Measurements from ENCODE around the gene NOC4L. TPM values are rescaled to one million over a fixed set of nuclear protein-coding genes. Genes with fewer than 3 reads are reported as not detected.

Gene NOC4L
- total RNA-seq, 1 experiment from 2014 or later: 36.5 TPM

- Mint-ChIP-seq H3K9me3 (no peaks in the 10 kb centered on the region), H3K27ac (no peak overlapping the region), H3K36me3 (ENCODE audit: insufficient read depth in 1 of 3, low read depth in 3 of 3) (peaks cover 6 to 8% (median 7%) of the 10 kb centered on the region in 3 experiments), H3K4me1 (no peaks in the 10 kb centered on the region), H3K4me3 (no peak overlapping the region), H3K27me3 (ENCODE audit: low read depth) (peaks cover 5% of the 10 kb centered on the region)
- no CpG with 5 or more reads among the region's 20 CpGs for WGBS (ENCODE audit: extremely low coverage, insufficient read length, low lambda C conversion rate)
- no peak overlapping the region for H4K5ac ChIP-seq (ENCODE audit: insufficient read length, low read depth, low read length)
- no peak for DNase-seq
- H2BK15ac ChIP-seq (ENCODE audit: low read depth, low read length): no peak overlapping the region
- H3K79me1 ChIP-seq (ENCODE audit: insufficient read depth, low read depth, low read length, poor library complexity, severe bottlenecking): no peaks in the 10 kb centered on the region
- H2BK20ac ChIP-seq (ENCODE audit: low read depth, low read length, poor library complexity, severe bottlenecking): no peak overlapping the region
- no peak overlapping the region for H2BK12ac ChIP-seq (ENCODE audit: insufficient read length, low read depth, low read length)
- no peaks in the 10 kb centered on the region for H3K23me2 ChIP-seq (ENCODE audit: insufficient read length, low read depth, low read length, poor library complexity, severe bottlenecking)
- H3K79me2 ChIP-seq (ENCODE audit: insufficient read depth, low read length): no peaks in the 10 kb centered on the region
- H3K9ac ChIP-seq (ENCODE audit: extremely low read depth, insufficient read length, low read length): no peak overlapping the region
- H3K4me1 ChIP-seq (ENCODE audit: insufficient read depth, low read length): no peaks in the 10 kb centered on the region
- H3K18ac ChIP-seq (ENCODE audit: insufficient read length, low read depth, low read length): no peak overlapping the region
- no peak overlapping the region for H2AK5ac ChIP-seq (ENCODE audit: insufficient read length, low read length)
- H3K4ac ChIP-seq (ENCODE audit: low read depth, low read length): no peak overlapping the region
- no peak overlapping the region for H2AFZ ChIP-seq (ENCODE audit: low read length)
- H3K27me3 ChIP-seq (ENCODE audit: insufficient read depth, low read length): no peaks in the 10 kb centered on the region
- H3K23ac ChIP-seq (ENCODE audit: insufficient read length, low read depth, low read length): no peak overlapping the region
- no peak overlapping the region for H4K8ac ChIP-seq (replicated peaks; ENCODE audit: insufficient read length, low read depth, low read length)
- H4K20me1 ChIP-seq (ENCODE audit: control insufficient read depth, insufficient read depth, insufficient read length): no peaks in the 10 kb centered on the region
- peaks cover 18% of the 10 kb centered on the region for H3K9me3 ChIP-seq (ENCODE audit: control insufficient read depth, low read depth, low read length)
- H3K27ac ChIP-seq (ENCODE audit: insufficient read length, low read depth, low read length): no peak overlapping the region
- no peak overlapping the region for H3K4me2 ChIP-seq (ENCODE audit: insufficient read depth, insufficient read length, low read length)
- no peak overlapping the region for H3K56ac ChIP-seq (ENCODE audit: insufficient read length, low read depth, low read length)
- H4K91ac ChIP-seq (ENCODE audit: insufficient read length, low read depth, low read length): no peak overlapping the region
- no peak overlapping the region for H2BK120ac ChIP-seq (ENCODE audit: low read depth, low read length, poor library complexity, severe bottlenecking)
- H3K14ac ChIP-seq (ENCODE audit: insufficient read depth, low read length): no peak overlapping the region
- H2BK5ac ChIP-seq (ENCODE audit: insufficient read length, low read length): no peak overlapping the region
- TF ChIP-seq CTCF (conservative IDR thresholded peaks at IDR 0.05): no peak
- H3T11ph ChIP-seq (ENCODE audit: low read length): no peak overlapping the region
These were observed 8.7 kb downstream of the NOC4L start for GRCh38 chr12:132152953-132153352.
